ENCODE results near the gene NR2F2.

The NR2F2 gene

DNA sequence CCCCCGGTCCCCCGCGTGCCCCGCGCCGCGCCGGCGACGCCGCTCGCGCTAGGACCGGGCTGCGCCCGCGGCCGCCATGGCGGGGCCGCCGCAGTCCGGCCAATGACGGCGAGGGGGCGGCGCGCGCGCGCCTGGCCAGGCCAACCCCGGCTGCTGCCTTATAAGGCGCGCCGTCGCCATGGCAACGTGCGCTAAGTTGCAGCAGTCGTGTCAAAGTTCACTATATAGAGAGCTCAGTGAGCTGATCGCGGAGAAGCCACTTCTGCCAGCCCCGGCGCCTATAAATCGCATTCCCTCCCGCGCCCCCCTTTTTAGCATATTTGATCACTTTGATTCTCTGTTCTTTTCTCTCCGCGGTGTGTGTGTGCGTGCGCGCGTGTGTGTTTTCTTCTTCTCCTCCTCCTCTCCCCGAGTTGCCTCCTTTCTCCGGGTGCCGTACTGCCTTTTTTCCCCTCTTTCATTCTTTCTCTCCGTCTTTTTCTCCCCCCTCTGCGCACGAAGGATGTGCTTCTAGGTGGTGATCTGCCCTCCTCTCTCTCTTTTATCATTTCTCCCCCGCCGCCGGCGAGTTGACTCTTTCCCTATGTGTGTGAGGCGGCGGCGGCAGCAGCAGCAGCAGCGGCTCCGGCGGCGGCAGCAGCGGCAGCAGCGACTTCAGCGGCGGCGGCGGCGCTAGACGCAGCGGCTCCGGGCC, at the start of gene NR2F2:
Gene NR2F2 (plus strand): TSS at position 251 of the 694 bp plus-strand sequence. CDS start 1,406 bp downstream, outside the sequence.
- DNase-seq (ENCODE audit: low read depth), result peak; percentile 99

DNA sequence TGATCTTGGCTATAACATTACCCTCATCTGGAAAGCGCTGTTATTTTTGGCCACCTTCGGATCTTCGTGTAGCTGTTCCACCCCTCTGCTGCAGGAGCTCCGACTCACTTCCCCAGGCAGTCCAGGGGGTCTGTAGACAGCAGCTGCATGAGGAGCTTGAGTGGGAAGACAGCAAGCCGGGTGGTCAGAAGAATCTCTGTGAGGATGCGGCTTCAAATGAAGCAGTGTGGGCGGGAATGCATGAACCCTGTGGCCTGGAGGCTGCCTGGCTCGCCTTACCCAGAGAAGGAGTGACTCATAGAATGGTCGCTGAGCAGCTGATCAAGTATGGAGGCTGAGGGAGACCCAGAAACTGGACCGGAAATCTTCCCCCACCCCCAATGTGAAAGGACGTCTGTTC, 45.2 kb upstream of the NR2F2 start:
- DNase-seq (ENCODE audit: low read depth), result peak; percentile 99

DNA sequence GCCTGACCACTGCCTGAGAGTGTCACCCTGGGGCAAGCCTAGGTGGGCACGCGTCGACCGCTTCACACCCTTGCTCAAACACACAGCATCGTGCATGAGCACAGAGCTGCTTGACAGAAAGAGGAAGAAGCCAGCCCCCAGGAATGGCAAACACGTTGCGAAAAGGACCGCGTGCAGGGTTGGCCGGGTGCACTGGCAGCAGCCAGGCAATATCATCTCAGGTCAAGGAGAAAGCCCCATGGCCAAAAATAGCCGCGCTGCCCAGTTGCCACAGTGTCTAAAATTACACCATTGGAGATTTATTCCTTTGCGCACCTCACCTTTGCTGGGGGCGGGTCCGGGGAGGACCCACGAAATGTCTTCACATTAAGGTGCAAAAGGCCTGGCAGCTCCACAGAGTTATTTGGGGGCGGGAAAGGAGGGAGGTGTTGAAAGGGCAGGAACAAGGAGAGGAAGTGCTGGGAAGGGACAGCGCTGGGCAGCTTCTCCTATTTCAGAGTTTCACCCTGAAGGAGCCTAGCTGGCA, 44.7 kb upstream of the NR2F2 start:
- no peak for DNase-seq (ENCODE audit: low read depth)

DNA sequence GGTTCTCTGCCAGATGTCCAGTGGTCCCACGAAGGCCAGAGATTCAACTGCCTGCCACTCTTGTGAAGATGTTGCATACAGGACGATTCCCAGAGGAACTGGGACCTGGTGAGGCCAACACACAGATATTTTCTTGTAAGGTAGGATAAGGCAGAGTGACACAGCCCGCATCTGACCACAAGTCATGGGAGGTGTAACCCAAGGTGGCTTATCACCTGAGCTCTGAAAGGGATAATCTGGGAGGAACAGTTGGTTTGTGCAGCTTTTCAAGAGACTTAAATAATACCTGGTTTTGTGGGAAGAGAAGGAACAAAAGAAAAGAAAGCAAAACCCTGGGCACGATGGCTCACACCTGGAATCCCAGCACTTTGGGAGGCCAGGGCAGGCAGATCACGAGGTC, 39.8 kb upstream of the NR2F2 start:
- no peak for DNase-seq (ENCODE audit: low read depth)

DNA sequence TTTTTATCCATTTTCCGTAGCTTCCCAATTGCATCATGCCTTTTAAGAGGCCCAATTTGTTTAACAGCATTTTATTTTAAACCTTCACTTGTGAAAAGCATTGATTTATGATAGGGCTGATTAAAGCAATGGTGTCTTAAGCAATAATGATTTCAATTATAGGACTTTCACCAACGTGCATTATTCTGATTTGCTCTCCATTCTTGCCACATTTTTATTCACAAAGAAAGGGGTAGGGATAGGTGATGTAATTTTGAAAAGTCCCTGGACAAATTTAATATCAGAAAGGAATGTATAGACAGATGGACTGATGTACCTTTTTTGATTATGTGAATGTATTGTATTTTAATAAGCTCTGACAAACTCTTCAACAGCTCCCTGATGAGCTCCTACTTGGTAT, 37.9 kb upstream of the NR2F2 start:
- DNase-seq (ENCODE audit: low read depth), result no peak

DNA sequence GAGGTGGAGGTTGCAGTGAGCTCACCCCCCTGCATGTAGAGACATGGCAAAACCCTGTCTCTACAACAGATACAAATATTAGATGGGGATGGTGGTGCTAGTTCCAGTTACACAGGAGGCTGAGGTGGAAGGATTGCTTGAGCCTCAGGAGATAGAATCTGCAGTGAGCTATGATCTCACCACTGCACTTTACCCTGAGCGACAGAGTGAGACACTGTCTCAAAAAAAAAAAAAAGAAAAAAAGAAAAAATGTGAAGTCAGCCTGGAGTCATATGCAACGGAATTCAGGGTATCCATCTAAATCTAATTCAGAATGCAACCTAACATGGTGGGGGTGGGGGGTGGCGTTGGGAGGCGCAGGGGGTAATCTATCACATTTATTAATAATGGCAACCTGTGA, 37.1 kb upstream of the NR2F2 start:
- DNase-seq (ENCODE audit: low read depth), result no peak

DNA sequence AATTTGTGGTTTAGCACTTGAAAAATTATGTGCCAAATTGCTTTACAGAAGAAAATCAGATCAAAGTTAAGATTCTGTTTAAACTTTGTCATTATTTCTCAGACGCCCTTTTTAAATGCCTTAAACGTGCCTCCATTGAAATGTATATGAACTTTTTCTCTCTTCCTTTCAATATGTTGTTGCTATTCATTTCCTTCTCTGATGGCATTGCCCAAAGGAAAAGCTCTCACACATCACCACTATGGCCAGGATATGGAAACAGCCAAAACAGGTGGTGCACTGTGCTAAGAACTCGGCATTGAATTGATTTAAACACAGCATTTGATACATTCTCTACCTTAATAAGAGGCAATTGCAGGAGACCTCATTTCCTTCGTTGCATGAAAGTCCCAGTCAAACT, 35.7 kb upstream of the NR2F2 start:
- no peak for DNase-seq (ENCODE audit: low read depth)

DNA sequence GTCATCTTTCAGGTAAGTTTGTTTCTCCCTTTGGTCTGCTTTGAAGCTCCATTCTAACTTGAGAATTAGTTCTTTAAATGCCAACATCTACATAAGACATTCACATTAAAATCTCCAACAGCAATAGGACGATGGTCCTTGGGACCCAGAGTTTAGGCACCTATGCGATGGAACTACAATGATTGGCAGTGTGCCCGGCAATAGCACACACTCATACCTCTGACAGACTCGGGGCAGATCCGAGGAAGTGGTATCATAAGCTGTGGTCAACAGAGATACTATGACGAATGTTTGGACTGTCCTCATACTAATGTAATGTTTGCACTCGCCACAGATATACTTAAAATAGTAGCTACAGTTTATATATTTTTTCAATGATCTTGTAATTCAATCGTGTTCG, 34.2 kb upstream of the NR2F2 start:
- DNase-seq (ENCODE audit: low read depth), result peak; percentile 91

DNA sequence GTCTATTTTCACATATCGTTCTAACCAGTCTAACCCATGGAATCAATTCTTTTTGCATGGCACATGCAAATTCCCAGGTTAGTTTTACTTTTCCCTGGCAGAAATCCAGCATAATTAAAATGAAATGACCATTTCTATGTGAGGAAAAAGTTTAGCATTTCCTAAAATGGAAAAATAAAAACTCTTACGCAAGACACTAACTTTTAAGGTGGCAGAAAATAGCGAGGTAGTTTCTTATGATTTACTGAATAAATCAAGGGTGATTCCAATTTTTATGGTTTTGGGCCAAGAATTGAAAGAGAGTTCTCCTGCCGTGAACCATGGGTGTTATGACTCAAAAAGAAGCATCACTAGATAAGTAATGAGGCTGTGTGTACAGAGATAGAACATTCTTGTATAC, 32.7 kb upstream of the NR2F2 start:
- no peak for DNase-seq (ENCODE audit: low read depth)

DNA sequence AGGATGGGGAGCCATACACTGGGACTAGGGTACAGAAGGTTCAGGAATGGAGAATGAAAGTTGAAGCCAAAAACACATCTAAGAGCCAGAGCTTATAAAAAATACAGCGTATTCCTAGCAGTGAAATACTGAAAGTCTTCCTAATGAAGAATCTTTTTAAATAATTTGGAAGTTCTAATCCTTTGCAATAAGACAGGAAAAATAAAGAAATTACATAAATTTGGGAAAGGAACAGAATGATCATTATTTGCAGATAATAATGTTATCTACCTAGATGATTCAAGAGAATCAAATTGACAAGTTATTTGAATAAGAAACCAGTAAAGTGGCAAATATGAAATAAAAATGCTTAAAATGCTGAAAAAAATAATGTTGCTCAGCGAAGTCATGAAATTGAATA, 32.3 kb upstream of the NR2F2 start:
- DNase-seq (ENCODE audit: low read depth), result no peak

DNA sequence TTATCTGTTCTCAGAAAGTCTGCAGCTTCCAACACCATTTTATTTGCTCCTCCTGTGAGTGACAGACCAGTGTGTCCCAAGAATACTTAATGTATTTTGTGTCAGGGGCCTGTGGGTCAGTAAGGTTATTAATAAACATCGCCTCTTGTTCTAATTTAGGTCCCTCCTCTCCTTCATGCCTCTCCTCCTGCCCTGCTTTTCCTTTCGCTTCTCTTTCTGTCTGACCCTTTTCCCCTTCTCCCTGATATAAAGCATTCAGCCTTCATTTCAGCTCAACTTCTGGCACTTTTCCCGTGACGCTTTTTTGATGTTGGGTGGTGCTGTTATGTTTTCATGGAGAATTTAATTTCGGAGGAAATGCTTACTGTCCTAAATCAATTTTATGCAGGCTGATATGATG, 29.7 kb upstream of the NR2F2 start:
- DNase-seq (ENCODE audit: low read depth), result no peak

DNA sequence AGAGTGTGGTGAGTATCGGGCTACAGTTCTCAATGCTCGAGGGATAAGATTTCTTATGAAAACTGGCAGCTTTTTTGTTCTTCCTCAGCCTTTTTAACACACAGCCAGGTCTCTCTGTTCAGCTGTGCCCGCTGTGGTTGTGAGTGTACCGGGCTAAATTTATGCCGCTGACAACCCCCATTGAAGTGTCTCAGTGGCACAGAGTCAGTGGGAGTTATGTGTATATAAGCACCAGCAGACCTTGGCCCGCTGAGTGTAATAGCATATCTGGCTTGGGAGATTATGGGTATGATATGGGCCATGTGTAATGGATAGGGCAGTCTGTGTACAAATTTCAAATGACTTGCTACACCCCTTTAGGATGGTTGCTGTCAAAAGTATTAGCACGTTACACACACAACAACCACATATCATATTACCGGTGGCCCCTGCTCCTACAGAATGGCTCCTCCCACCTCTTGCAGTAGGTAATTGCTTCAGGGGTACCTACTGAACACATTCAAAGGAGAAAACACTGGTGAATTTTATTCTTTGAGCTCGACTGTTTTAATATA, 26.9 kb upstream of the NR2F2 start:
- DNase-seq (ENCODE audit: low read depth), result no peak

DNA sequence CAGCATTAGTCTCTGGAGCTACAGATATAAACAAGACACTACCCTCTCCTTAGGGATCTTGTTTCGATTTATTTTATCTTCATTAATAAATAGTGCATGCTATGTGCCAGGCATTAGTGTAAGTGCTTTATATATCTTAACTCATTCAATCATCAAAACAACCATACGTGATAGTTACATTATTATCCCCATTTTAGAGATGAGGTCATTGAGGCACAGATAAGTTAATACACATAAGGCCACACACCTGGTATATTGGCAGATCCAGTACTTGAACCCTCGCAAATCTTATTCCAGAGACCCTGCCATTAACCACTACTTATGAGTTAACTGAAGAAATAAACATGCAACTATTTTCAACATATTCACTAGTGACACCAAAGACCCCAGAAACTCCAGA, 25.7 kb upstream of the NR2F2 start:
- no peak for DNase-seq (ENCODE audit: low read depth)

DNA sequence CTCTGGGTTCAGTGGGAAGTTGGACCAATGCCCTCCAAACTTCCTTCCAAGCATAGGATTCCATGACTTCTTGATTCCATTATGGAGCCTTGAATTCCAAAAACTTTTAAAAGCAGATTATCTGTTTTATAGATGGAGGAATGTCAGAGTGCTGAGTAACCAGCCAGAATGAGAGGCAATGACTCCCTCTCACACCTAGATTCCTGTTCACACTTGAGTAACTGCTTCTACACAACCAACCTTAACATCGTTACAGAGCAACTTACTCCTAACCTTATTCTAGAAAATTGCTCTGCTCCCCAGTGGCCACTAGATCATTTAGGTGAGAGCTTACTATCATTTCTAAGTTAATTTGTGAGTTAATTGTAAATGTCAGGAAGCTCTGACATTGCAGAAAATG, 24.2 kb upstream of the NR2F2 start:
- DNase-seq (ENCODE audit: low read depth), result no peak

DNA sequence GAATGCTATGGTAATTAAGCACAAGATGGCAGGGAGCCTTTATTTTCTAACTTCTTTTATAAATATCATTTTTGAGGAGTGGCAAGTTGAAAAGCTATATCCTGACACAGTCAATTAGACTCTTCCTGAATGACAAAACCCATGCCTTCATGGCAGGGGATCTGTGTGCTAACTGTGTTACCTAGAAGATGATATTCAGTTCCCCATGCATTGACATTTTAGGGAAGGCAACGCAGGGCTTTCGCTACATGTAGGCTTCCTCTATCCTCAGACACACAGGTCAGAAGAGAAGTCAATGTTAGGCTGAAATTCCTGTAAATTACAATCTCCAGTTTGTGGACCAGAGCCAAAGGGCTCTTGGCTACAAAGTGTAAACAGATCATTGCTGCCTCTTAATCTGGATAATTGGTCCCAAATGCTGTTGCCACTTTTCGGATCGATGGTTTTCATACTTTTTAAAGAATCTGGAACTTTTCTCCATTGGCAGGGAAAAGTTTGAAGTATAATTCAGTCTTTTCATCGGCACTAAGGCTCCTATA, 22.6 kb upstream of the NR2F2 start:
- no peak for DNase-seq (ENCODE audit: low read depth)

DNA sequence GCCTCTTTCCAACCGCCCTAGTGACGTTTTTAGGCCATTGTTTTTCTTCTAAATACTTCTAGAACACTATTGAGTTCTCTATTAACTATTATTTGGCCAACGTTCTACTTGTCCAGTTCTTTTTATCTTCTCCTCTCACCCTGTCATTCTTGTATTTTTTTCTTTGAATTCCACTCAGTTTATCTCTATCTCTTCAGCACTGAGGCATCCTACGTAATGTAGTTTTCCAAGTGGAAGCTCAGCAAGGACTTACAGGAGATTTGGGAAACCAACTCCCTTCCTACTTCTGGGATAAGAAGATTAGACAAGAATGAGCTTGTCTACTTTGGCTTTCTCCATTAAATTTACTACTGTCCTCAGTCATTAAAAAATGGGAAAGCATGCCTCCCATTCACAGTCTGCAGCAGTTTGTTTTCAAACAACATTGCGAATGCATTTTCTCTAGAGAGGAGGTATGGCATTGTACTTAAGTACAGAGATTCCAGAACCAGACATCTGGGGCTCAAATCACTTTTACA, 21.3 kb upstream of the NR2F2 start:
- DNase-seq (ENCODE audit: low read depth), result no peak

DNA sequence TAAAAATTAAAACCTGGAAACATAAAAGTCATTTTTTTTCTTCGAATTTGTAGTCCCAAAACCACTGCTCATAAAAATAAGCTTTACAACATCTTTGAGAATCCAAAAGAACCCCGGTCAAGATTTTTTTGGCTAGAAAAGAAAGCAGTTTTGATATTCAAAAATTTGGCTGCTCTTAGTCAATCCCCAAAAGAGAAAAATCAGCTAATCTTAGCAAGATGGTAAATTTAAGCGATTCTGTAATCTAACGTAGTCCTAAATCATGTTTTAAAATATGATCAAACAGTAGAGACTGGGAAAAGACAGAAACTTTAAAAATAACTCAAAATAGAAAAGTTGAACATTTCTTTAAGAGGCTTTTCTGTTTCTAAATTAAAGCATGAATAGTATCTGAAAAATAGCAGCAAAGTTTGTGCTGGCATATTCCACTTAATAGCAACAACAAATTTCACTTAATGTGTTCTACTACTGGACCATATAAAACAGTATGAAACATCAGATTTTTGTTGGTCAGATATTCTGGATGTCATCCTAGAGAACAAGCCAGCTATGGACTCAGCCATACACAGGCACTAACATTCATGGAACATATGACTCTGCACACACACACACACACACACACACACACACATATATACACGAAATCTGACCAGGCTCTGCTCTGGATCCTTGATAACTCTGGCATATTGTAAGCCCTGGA, 19.1 kb upstream of the NR2F2 start:
- DNase-seq (ENCODE audit: low read depth), result no peak

DNA sequence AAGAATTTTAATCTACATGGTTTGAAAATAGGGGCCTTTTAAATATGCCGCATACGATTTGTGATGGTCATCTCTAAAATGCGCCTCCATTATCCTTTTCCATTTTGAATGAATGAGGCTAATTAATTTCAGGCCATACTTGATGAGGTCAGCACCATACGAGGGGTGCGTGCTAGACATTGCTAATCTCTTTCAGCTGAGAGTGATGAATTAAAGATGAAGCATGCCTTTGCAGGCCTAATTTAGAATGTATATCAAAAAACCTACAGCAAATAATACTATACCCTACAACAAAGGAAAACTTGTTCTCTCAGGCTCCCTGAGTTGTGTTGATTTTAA, 18.6 kb upstream of the NR2F2 start:
- no peak for DNase-seq (ENCODE audit: low read depth)

DNA sequence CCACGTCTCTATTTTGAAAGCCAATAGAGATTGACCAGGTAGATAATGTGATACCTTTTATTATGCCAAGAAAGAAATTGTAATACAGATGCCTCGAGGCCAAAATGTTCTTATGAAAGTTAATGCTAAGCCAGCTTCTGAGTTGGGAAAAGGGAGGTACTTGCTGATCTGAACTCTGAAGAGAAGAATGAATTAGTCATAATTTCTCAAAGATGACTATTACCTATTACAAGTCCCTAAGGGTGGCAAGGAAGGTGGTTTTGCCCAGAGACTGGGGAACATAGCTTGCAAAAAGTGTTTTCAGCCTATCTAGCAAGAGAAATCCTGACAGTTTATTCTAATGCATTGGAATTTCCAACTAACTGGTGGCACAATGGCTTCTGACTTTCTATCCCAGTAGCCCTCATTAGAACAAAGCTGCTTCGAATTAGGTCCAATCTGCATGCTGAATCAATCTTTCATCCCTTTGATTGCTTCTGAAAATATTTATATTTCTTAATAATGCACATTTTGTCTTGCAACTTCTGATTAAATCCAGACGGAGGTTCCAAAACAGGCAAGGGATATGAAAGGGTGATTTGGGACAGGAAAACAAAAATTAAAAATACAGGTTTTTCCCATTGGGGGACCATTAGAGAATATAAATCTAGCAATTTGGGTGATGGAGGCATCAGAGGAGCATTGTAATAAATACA, 17.7 kb upstream of the NR2F2 start:
- DNase-seq (ENCODE audit: low read depth), result peak; percentile 45

DNA sequence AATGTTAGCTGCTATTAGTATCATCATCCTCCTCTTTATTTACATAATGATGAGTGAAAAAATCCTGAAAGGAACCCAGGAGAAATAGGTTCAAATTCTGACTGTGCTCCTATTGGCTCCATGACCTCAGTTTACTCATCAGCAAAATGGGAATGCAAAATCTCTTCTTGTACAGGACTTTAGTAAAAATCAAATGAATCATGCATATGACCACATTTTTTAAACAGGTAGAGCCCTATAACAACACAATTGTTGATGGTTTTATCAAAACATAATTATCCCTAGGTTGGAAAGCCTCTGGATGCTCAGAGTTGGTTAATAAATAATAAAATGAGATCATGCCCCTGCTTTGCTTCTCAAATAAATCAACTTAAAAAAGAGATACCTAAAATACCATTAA, 16.0 kb upstream of the NR2F2 start:
- DNase-seq (ENCODE audit: low read depth), result no peak

DNA sequence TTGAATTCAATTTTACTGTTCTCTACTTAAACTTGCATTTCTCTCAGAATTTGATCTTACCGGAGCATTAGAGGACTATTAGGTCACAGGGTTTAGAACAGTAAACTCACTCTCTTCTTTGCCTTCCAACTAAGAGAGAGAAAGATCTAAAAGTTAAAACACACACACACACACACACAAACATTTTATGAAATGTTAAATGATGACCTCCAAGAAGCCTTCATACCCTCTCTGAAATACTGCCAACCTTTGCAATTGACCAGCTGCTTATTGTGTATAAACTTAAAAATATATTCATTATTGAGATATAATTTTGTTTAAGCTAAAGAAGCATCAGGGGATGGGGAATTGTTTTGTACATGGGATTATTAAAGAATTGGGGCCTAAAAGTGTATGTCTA, 15.5 kb upstream of the NR2F2 start:
- no peak for DNase-seq (ENCODE audit: low read depth)

DNA sequence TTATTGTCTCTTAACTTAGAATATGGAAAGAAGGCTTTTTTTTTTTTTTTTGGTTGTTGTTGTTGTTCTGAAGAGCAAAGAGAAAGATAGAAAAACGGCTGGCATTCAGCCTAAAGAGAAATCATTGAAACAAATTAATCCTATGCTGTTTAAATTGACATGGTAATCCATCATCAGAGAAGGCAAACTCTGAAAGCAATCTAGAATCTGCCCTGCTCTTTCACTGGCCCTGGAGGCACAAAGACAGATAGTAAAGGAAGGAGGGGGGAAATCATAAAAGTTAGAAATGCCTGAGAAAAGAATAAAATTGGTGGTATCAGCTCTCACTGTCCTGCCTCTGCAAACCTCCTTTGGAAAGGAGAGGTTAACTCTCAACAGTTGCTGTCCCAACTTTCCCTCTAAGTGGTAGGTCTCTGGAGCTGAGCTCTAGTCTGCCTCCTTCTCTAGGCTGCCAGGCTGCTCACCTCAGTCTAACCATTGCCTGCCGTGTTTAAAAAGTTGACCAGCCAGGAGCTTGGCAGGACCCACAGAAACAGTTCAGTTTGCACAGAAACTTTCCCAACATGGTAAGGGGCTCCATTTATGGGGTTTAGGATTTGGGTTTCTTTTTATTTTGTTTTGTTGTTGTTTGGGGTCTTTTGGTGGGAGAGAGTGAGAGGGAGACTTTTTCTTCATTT, 13.4 kb upstream of the NR2F2 start:
- DNase-seq (ENCODE audit: low read depth), result no peak

All from iris pigment epithelial cell (primary cell).